A549 (cell line): ENCODE data around the gene COPS8. TPM values are rescaled to one million over a fixed set of nuclear protein-coding genes. Genes with fewer than 3 reads are reported as not detected.

ENCODE experiments used
- ATAC-seq, 2 experiments: fragments of 200-7000 bp in 1 of 2; fragments of >200 bp in 1 of 2; cut with Nextera tagmentation in 1 of 2; cut with Tn5 transposase in 1 of 2; 3 replicates each; pipeline versions ENCODE4 v1.8.0 to v1.9.1; 2018 to 2020; ENCODE audit warnings: mild to moderate bottlenecking in 1 of 2, moderate library complexity in 1 of 2
- CTCF ChIA-PET: fragments of 300-600 bp; sonication (Branson Sonifier 250); formaldehyde crosslinking; extraction: SDS; loops from one replicate; lab custom pipeline; 2021; ENCODE audit warnings: antibody characterized with exemption, inconsistent platforms; lab: Yijun Ruan, JAX
- POLR2A ChIA-PET: fragments of 350-600 bp; formaldehyde crosslinking; extraction: SDS; loops from one replicate; lab custom pipeline; 2021; ENCODE audit warnings: antibody characterized with exemption, inconsistent platforms; lab: Yijun Ruan, JAX
- DNase-seq, 2 experiments: peaks; one replicate each; pipeline versions ENCODE4 v3.0.0 to v3.0.0-alpha.2; 2011 to 2016; ENCODE audit warnings: low read depth in 1 of 2, low spot score in 1 of 2
- FAIRE-seq: peaks from 2 replicates; lab custom pipeline; 2011; peaks lifted over from hg19 to GRCh38; lab: Jason Lieb, UNC
- H3K27ac ChIP-seq, 2 experiments: fragments of >200 bp; sonication (Bioruptor Twin); formaldehyde crosslinking; 3 replicates each; pipeline ENCODE4 v1.5.1; 2016 to 2017
- H3K4me1 ChIP-seq: fragments of >200 bp; sonication (Bioruptor Twin); formaldehyde crosslinking; 3 replicates; pipeline ENCODE4 v1.6.1; 2016
- H3K4me2 ChIP-seq: fragments of >200 bp; sonication (Bioruptor Twin); formaldehyde crosslinking; 3 replicates; pipeline ENCODE4 v1.6.1; 2016
- H3K4me3 ChIP-seq: fragments of >200 bp; sonication (Bioruptor Twin); formaldehyde crosslinking; 3 replicates; pipeline ENCODE4 v1.5.1; 2016
- H3K9me3 ChIP-seq: fragments of >200 bp; sonication (Bioruptor Twin); formaldehyde crosslinking; 3 replicates; pipeline ENCODE4 v1.6.1; 2016
- ATOH8 ChIP-seq: fragments of 250-450 bp; sonication (Bioruptor Pico); IDR thresholded peaks from 2 replicates; pipeline ENCODE4 v1.5.0; 2020; ENCODE audit warnings: low read depth, mild to moderate bottlenecking, moderate library complexity
- CBX8 ChIP-seq: fragments of 200-600 bp; sonication (generic); IDR thresholded peaks from 2 replicates; pipeline ENCODE4 v1.6.1; 2016
- CHD4 ChIP-seq: fragments of 200-600 bp; sonication (generic); IDR thresholded peaks from 2 replicates; pipeline ENCODE4 v1.6.1; 2016; ENCODE audit warnings: antibody characterized with exemption, mild to moderate bottlenecking, borderline replicate concordance
- E2F6 ChIP-seq: IDR thresholded peaks from 2 replicates; pipeline ENCODE4 v1.6.1; 2012; ENCODE audit warnings: low read depth, borderline replicate concordance
- EHF ChIP-seq: fragments of 250-450 bp; sonication (Bioruptor Pico); IDR thresholded peaks from 2 replicates; pipeline ENCODE4 v1.5.0; 2020; ENCODE audit warnings: mild to moderate bottlenecking
- EHMT2 ChIP-seq: fragments of 200-600 bp; sonication (generic); IDR thresholded peaks from 2 replicates; pipeline ENCODE4 v1.6.1; 2016; ENCODE audit warnings: antibody characterized with exemption, low read depth, mild to moderate bottlenecking, moderate library complexity
- ELK1 ChIP-seq: fragments of 150-350 bp; IDR thresholded peaks from 2 replicates; pipeline ENCODE4 v1.6.1; 2014; ENCODE audit warnings: low read depth, mild to moderate bottlenecking, low read length
- HEYL ChIP-seq: fragments of 250-450 bp; sonication (Bioruptor Pico); IDR thresholded peaks from 2 replicates; pipeline ENCODE4 v1.8.0; 2021; ENCODE audit warnings: mild to moderate bottlenecking, moderate library complexity
- HOXA7 ChIP-seq: fragments of 250-450 bp; sonication (Bioruptor Pico); IDR thresholded peaks from 2 replicates; pipeline ENCODE4 v1.5.0; 2020; ENCODE audit warnings: mild to moderate bottlenecking, moderate library complexity
- JUN ChIP-seq, 2 experiments: fragments of >200 bp; sonication (Bioruptor Twin); formaldehyde crosslinking; IDR thresholded peaks; 2 replicates in 1 of 2; 3 replicates in 1 of 2; pipeline ENCODE4 v1.6.1; 2016 to 2017
- JUNB ChIP-seq: fragments of >200 bp; sonication (Bioruptor Twin); formaldehyde crosslinking; IDR thresholded peaks from 2 replicates; pipeline ENCODE4 v1.6.1; 2016
- KDM5A ChIP-seq: fragments of 200-600 bp; sonication (generic); IDR thresholded peaks from 2 replicates; pipeline ENCODE4 v1.6.1; 2016; ENCODE audit warnings: antibody characterized with exemption, mild to moderate bottlenecking
- MAX ChIP-seq: IDR thresholded peaks from 2 replicates; pipeline ENCODE4 v1.6.1; 2012
- MYC ChIP-seq: IDR thresholded peaks from 2 replicates; pipeline ENCODE4 v1.6.1; 2012; ENCODE audit warnings: mild to moderate bottlenecking, inconsistent platforms, low read length, improper control_type of control experiment, borderline replicate concordance
- NFE2L2 ChIP-seq: fragments of 150-350 bp; conservative IDR thresholded peaks from 2 replicates; pipeline ENCODE4 v1.6.1; 2014; ENCODE audit warnings: low read length
- NPAS2 ChIP-seq: fragments of 250-450 bp; sonication (Bioruptor Pico); IDR thresholded peaks from 2 replicates; pipeline ENCODE4 v1.8.0; 2022; ENCODE audit warnings: mild to moderate bottlenecking, moderate library complexity, borderline replicate concordance
- NR3C1 ChIP-seq: fragments of >200 bp; sonication (Bioruptor Twin); formaldehyde crosslinking; IDR thresholded peaks from 3 replicates; pipeline ENCODE4 v1.6.1; 2017
- PBX3 ChIP-seq: IDR thresholded peaks from 2 replicates; pipeline ENCODE4 v1.6.1; 2012
- POLR2A ChIP-seq: IDR thresholded peaks from 2 replicates; pipeline ENCODE4 v1.6.1; 2012; ENCODE audit warnings: mild to moderate bottlenecking, low read length
- POLR2AphosphoS2 ChIP-seq: conservative IDR thresholded peaks from 2 replicates; pipeline ENCODE4 v1.6.1; 2012; ENCODE audit warnings: low read length, improper control_type of control experiment, inconsistent platforms
- RARB ChIP-seq: fragments of 250-450 bp; sonication (Bioruptor Pico); IDR thresholded peaks from 2 replicates; pipeline ENCODE4 v1.8.0; 2021; ENCODE audit warnings: mild to moderate bottlenecking, moderate library complexity
- RCOR1 ChIP-seq: fragments of 150-350 bp; IDR thresholded peaks from 2 replicates; pipeline ENCODE4 v1.6.1; 2014; ENCODE audit warnings: antibody characterized with exemption, low read length, low read depth
- RFX5 ChIP-seq: fragments of 450-650 bp; IDR thresholded peaks from 2 replicates; pipeline ENCODE4 v1.7.1; 2014; ENCODE audit warnings: antibody characterized with exemption, mild to moderate bottlenecking, moderate library complexity
- RNF2 ChIP-seq: fragments of 200-600 bp; sonication (generic); IDR thresholded peaks from 2 replicates; pipeline ENCODE4 v1.6.1; 2016; ENCODE audit warnings: low read depth, mild to moderate bottlenecking, antibody characterized with exemption, moderate library complexity, borderline replicate concordance
- SMC3 ChIP-seq: fragments of >200 bp; sonication (Bioruptor Twin); formaldehyde crosslinking; IDR thresholded peaks from 3 replicates; pipeline ENCODE4 v1.6.1; 2018; ENCODE audit warnings: inconsistent platforms
- SREBF2 ChIP-seq: fragments of 450-650 bp; IDR thresholded peaks from 2 replicates; pipeline ENCODE4 v1.6.1; 2014; ENCODE audit warnings: mild to moderate bottlenecking, moderate library complexity
- TP53 ChIP-seq: fragments of 250-450 bp; sonication (Bioruptor Pico); IDR thresholded peaks from 2 replicates; pipeline ENCODE4 v1.5.0; 2021; ENCODE audit warnings: mild to moderate bottlenecking, moderate library complexity
- ZC3H11A ChIP-seq: fragments of 450-650 bp; IDR thresholded peaks from 2 replicates; pipeline ENCODE4 v1.6.1; 2014; ENCODE audit warnings: antibody characterized with exemption, mild to moderate bottlenecking
- ZFP36 ChIP-seq: fragments of 450-650 bp; IDR thresholded peaks from 2 replicates; pipeline ENCODE4 v1.6.1; 2014; ENCODE audit warnings: borderline replicate concordance; ENCODE audit not compliant: partially characterized antibody
- ZSCAN20 ChIP-seq: fragments of 250-450 bp; sonication (Bioruptor Pico); IDR thresholded peaks from 2 replicates; pipeline ENCODE4 v1.8.0; 2022; ENCODE audit warnings: mild to moderate bottlenecking, moderate library complexity
- WGBS: methylation state at CpG from one replicate; pipeline ENCODE4 v1.1.6; 2017; ENCODE audit errors: missing lambda C conversion rate; 5-methylcytosine and 5-hydroxymethylcytosine counted together
- polyA plus RNA-seq, 4 experiments: library from polyadenylated mRNA; depleted of rRNA in 3 of 4; stranded (reverse); fragments of >200 nt; fragmentation: RNase III in 1 of 4; extraction: RNeasy Plus Mini Kit Qiagen cat#74134 plus additional on column Dnase treatment in 1 of 4; gene quantifications; 2 replicates in 3 of 4; 3 replicates in 1 of 4; pipeline ENCODE4 v1.2.3, GENCODE V29; 2011 to 2017

COPS8 gene
- polyA plus RNA-seq, 2 of the 4 experiments (the other 2 are of a cell fraction): 85.7 to 161 TPM

GRCh38 chr2:237126519-237127174, 41.0 kb downstream of the COPS8 start:
- peak overlapping the region; percentile 73 to 94; a peak in 5 of 6 replicates for H3K27ac ChIP-seq
- 0 out of 3 replicates have a peak, but pooled peaks cover under 1% of the 10 kb centered on the region for H3K9me3 ChIP-seq
- no peak for FAIRE-seq
- peaks cover 22% of the 10 kb centered on the region for H3K4me1 ChIP-seq
- H3K4me2 ChIP-seq: no peak overlapping the region
- no peak for DNase-seq
- no peak for ATAC-seq
- WGBS: 95% methylated on average over 13 of the region's 13 CpGs
- TF ChIP-seq ZFP36 (no peak), EHF (CRISPR knock-in tag) (no peak), MAX (no peak), ATOH8 (CRISPR knock-in tag) (no peak), NPAS2 (CRISPR knock-in tag) (no peak), HEYL (CRISPR knock-in tag) (no peak), POLR2A (no peak), RCOR1 (no peak), SMC3 (no peak), SREBF2 (no peak), ZC3H11A (no peak), MYC (no peak), HOXA7 (CRISPR knock-in tag) (no peak), E2F6 (no peak), RNF2 (no peak), NR3C1 (no peak)
- TF ChIP-seq, all 56 proteins: peak for 0
- CTCF ChIA-PET: interaction anchor here (1.7 kb wide), 1 partner anchor 445 kb away, joined by 7 read pairs; no protein-coding TSS in a partner anchor
- no peak overlapping the region for H3K4me3 ChIP-seq
- POLR2A ChIA-PET: no interaction called here

- POLR2A ChIA-PET: interaction anchor here (1.0 kb wide), 1 partner anchor 43 kb away, joined by 3 read pairs; no protein-coding TSS in a partner anchor
- no peak overlapping the region for H3K4me3 ChIP-seq
- TF ChIP-seq ZSCAN20 (CRISPR knock-in tag): no peak
- no peak for TF ChIP-seq PBX3
- no peak for TF ChIP-seq ZFP36
- no peak for TF ChIP-seq KDM5A
- TF ChIP-seq JUNB: peak; percentile 90
- TF ChIP-seq NFE2L2: no peak
- TF ChIP-seq ELK1: no peak
- TF ChIP-seq TP53: no peak
- no peak for TF ChIP-seq RNF2
- peak; percentile 28; the same call in 1 of the 3 replicates for TF ChIP-seq SMC3
- no peak for TF ChIP-seq EHMT2
- TF ChIP-seq CBX8: no peak
- no peak for TF ChIP-seq CHD4
- peak in 1 of 2 experiments; percentile 70; a peak in 2 of 5 replicates for TF ChIP-seq JUN (IDR thresholded peaks at IDR 0.05)
- TF ChIP-seq MYC: no peak
- TF ChIP-seq RARB (CRISPR knock-in tag): no peak
- TF ChIP-seq ATOH8 (CRISPR knock-in tag): no peak
- no peak for TF ChIP-seq POLR2AphosphoS2
- no peak for TF ChIP-seq NPAS2 (CRISPR knock-in tag)
- TF ChIP-seq RFX5: no peak
These were observed 42.5 kb downstream of the COPS8 start for GRCh38 chr2:237128026-237128703.

More at GRCh38 chr2:237128026-237128703, 42.5 kb downstream of the COPS8 start:
- DNase-seq (peak; percentile 89 to 92), ATAC-seq (peak; percentile 98 to 99), FAIRE-seq (peak; percentile 96)
- peaks cover 22% of the 10 kb centered on the region for H3K4me1 ChIP-seq
- WGBS: 15% methylated on average over 11 of the region's 11 CpGs
- peak overlapping the region; percentile 73 to 94 for H3K27ac ChIP-seq
- H3K9me3 ChIP-seq: peaks cover 6% of the 10 kb centered on the region; the same call in 2 of the 3 replicates
- H3K4me2 ChIP-seq: peak overlapping the region; percentile 70
- CTCF ChIA-PET: interaction anchor here (0.5 to 1.9 kb wide), 9 partner anchors 9 to 443 kb away, joined by 3 to 8 read pairs (median 3); no protein-coding TSS in a partner anchor
